Measurements from ENCODE around the gene CX3CL1. TPM values are rescaled to one million over a fixed set of nuclear protein-coding genes. Genes with fewer than 3 reads are reported as not detected.
"Not testable (repeated sequence)": the region's sequence is repeated elsewhere in the genome, so short reads cannot be mapped to it uniquely, and the experiment has no call there.

CX3CL1 gene
- total RNA-seq, 1 donor from 2014 or later, result 0.31 TPM

DNA sequence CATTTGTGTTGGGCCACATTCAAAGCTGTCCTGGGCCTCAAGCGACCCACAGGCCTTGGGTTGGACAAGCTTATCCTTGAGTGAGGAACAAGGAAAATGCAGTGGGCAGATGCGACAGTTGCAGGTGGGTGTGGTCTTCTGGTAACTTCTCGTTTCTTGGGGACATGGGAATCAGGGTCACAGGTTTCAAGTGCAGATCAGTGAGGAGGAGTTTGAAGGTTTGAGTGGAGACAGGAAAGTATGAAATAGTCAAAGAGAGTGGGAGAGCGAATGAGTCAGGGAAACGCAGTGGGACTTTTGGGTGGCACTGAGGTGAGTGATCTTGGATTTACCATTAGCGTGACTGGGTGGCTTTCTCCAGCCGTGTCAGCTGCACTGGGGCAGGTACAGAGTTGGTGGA, 29.1 kb upstream of the CX3CL1 start:
- ChIA-PET CTCF (no interaction called here), POLR2A (interaction anchor here (0.6 to 1.3 kb wide), 4 partner anchors 11 to 73 kb away, joined by 3 to 6 read pairs (median 4); no protein-coding TSS in a partner anchor)
- DNase-seq (no peak), ATAC-seq (ENCODE audit: low read depth) (no peak)
- H3K27me3 Mint-ChIP-seq, result peaks cover 15% of the 10 kb centered on the region
- H3K27ac Mint-ChIP-seq, result peak overlapping the region; percentile 33
- H3K9me3 Mint-ChIP-seq, result no peaks in the 10 kb centered on the region
- intact Hi-C loops (cut with micrococcal nuclease), result no loop called here
- no peak overlapping the region for H3K4me3 Mint-ChIP-seq
- no peaks in the 10 kb centered on the region for H3K36me3 Mint-ChIP-seq (ENCODE audit: low read depth)
- peaks cover 59% of the 10 kb centered on the region for H3K4me1 Mint-ChIP-seq
- TF ChIP-seq, protein P1, sequence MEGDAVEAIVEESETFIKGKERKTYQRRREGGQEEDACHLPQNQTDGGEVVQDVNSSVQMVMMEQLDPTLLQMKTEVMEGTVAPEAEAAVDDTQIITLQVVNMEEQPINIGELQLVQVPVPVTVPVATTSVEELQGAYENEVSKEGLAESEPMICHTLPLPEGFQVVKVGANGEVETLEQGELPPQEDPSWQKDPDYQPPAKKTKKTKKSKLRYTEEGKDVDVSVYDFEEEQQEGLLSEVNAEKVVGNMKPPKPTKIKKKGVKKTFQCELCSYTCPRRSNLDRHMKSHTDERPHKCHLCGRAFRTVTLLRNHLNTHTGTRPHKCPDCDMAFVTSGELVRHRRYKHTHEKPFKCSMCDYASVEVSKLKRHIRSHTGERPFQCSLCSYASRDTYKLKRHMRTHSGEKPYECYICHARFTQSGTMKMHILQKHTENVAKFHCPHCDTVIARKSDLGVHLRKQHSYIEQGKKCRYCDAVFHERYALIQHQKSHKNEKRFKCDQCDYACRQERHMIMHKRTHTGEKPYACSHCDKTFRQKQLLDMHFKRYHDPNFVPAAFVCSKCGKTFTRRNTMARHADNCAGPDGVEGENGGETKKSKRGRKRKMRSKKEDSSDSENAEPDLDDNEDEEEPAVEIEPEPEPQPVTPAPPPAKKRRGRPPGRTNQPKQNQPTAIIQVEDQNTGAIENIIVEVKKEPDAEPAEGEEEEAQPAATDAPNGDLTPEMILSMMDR (IDR thresholded peaks at IDR 0.05), result no peak

DNA sequence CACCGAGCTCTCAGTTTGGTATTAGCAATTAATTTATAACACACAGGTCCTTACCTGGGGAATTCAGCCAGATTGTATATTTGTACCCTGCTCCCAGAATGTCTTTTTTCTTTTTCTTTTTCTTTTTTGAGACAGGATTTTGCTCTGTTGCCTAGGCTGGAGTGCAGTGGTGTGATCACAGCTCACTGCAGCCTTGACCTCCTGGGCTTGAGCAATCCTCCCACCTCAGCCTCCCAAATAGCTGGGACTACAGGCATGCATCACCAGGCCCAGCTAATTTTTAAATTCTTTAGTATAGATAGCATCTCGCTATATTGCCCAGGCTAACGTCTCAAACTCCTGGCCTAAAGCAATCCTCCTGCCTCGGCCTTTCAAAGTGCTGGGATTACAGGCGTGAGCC, 28.2 kb upstream of the CX3CL1 start:
- ATAC-seq (ENCODE audit: low read depth); H3K9me3 Mint-ChIP-seq; CTCF ChIA-PET; H3K4me3 Mint-ChIP-seq; H3K27ac Mint-ChIP-seq; H3K36me3 Mint-ChIP-seq (ENCODE audit: low read depth); DNase-seq; intact Hi-C loops (cut with micrococcal nuclease): not testable (repeated sequence)
- POLR2A ChIA-PET, result interaction anchor here (1.3 kb wide), 1 partner anchor 12 kb away, joined by 6 read pairs; no protein-coding TSS in a partner anchor
- peaks cover 63% of the 10 kb centered on the region for H3K4me1 Mint-ChIP-seq
- H3K27me3 Mint-ChIP-seq, result peaks cover 15% of the 10 kb centered on the region

DNA sequence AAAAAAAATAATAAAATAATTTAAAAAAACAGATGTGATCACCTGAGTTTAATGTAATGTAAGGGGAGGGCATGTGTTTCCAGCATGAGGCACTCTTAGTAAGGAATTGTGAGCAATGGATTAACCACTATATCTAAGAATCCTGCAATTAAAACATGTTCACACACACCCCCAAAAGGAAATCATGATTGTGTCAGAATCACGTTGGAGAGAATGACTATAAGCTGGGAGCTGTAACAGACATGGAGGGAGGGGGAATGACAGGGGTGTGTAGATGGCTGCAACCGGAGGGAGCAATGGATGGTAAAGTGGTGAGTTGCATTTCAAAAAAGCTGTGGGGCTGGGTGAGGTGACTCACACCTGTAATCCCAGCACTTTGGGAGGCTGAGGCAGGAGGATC, 27.3 kb upstream of the CX3CL1 start:
- H3K4me1 Mint-ChIP-seq, result peaks cover 62% of the 10 kb centered on the region
- TF ChIP-seq, protein P1 (IDR thresholded peaks at IDR 0.05), result no peak
- DNase-seq (no peak), ATAC-seq (ENCODE audit: low read depth) (no peak)
- CTCF ChIA-PET, result no interaction called here
- no peaks in the 10 kb centered on the region for H3K36me3 Mint-ChIP-seq (ENCODE audit: low read depth)
- POLR2A ChIA-PET, result no interaction called here
- no peak overlapping the region for H3K27ac Mint-ChIP-seq
- no peaks in the 10 kb centered on the region for H3K9me3 Mint-ChIP-seq
- no peak overlapping the region for H3K4me3 Mint-ChIP-seq
- intact Hi-C loops (cut with micrococcal nuclease), result no loop called here
- peaks cover 15% of the 10 kb centered on the region for H3K27me3 Mint-ChIP-seq

DNA sequence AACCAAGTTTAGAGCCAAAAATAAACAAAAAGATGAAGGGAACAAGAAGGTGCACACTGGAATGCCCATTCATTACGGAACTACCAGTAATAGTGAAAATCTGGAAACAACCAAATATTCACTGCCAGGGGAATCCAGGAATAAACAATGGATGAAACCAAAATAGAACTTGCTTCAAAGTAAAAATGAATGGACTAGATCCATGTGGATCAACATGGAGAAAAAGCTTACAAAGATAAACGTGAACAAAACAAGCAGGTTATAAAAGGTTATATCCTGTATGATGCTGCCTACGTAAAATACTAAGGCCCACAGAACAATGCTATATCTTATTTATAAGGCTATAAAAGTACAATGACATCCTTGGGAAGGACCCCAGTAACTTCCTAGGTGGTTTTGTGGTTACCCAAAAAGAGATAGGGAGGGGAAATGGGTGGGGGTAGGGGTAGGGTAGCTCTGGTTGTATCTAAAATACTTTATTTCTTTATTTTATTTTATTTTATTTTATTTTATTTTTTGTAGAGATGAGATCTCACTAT, 26.6 kb upstream of the CX3CL1 start:
- Mint-ChIP-seq H3K4me3 (no peak overlapping the region), H3K27me3 (peaks cover 15% of the 10 kb centered on the region), H3K4me1 (peaks cover 59% of the 10 kb centered on the region), H3K27ac (no peak overlapping the region), H3K9me3 (no peaks in the 10 kb centered on the region), H3K36me3 (ENCODE audit: low read depth) (no peaks in the 10 kb centered on the region)
- ATAC-seq (ENCODE audit: low read depth) (no peak), DNase-seq (no peak)
- ChIA-PET POLR2A (no interaction called here), CTCF (no interaction called here)
- intact Hi-C loops (cut with micrococcal nuclease), result no loop called here
- TF ChIP-seq, protein P1 (IDR thresholded peaks at IDR 0.05), result no peak

DNA sequence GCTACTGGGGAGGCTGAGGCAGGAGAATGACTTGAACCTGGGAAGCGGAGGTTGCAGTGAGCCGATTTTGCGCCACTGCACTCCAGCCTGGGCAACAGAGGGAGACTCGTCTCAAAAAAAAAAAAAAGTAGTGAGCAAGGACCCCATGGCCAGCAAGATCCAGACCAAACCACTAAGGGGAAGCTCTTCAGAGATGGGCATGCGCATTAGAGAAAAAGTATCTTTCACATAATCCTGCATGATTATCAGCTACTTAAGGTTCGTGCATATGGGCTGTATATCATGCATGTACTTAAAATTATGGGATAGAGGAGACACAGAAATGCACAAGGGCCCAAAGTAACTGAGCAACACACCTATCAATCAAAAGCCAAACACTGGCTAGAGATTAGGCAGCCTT, 24.4 kb upstream of the CX3CL1 start:
- H3K4me3 Mint-ChIP-seq, result no peak overlapping the region
- no peak for ATAC-seq (ENCODE audit: low read depth)
- ChIA-PET CTCF (no interaction called here), POLR2A (interaction anchor here (0.6 to 0.9 kb wide), 3 partner anchors 34 to 64 kb away, joined by 3 read pairs; no protein-coding TSS in a partner anchor)
- no peaks in the 10 kb centered on the region for H3K36me3 Mint-ChIP-seq (ENCODE audit: low read depth)
- H3K4me1 Mint-ChIP-seq, result peaks cover 48% of the 10 kb centered on the region
- no peaks in the 10 kb centered on the region for H3K9me3 Mint-ChIP-seq
- peaks cover 14% of the 10 kb centered on the region for H3K27me3 Mint-ChIP-seq
- no peak for DNase-seq
- TF ChIP-seq, protein P1 (IDR thresholded peaks at IDR 0.05), result no peak
- H3K27ac Mint-ChIP-seq, result no peak overlapping the region
- intact Hi-C loops (cut with micrococcal nuclease), result loop anchor here (2.0 kb wide), 3 partner anchors 29 to 195 kb away; partner anchors contain the start of gene ADGRG5

All from activated B cell treated with CpG ODN at 0.5 μM for 24 hours (primary cell).